Neural cell (in vitro differentiated cells): ENCODE results near the gene C14orf132. TPM values are rescaled to one million over a fixed set of nuclear protein-coding genes. Genes with fewer than 3 reads are reported as not detected.
A peak's percentile ranks its signal among the peaks of the same experiment; 100 is the strongest.

ENCODE experiments used
- H2AFZ ChIP-seq: fragments of 200-600, 300-800 bp; sonication (generic), shearing (Covaris generic); 2 replicates; pipeline ENCODE4 v1.6.0; 2014; ENCODE audit warnings: low read depth, mild to moderate bottlenecking, antibody characterized with exemption, low read length, moderate library complexity
- H3F3A ChIP-seq: fragments of 200-600 bp; shearing (Covaris generic); 2 replicates; pipeline ENCODE4 v1.6.1; 2016; ENCODE audit warnings: mild to moderate bottlenecking, moderate library complexity, mixed read lengths, antibody characterized with exemption, low read length; ENCODE audit not compliant: insufficient read depth, poor library complexity, severe bottlenecking
- H3K27ac ChIP-seq: fragments of 200-600, 300-800 bp; sonication (generic), shearing (Covaris generic); 2 replicates; pipeline ENCODE4 v1.5.1; 2014; ENCODE audit warnings: mild to moderate bottlenecking, low read length, moderate library complexity
- H3K27me3 ChIP-seq: fragments of 300-800, 200-600 bp; sonication (generic), shearing (Covaris generic); 2 replicates; pipeline ENCODE4 v1.6.0; 2014; ENCODE audit warnings: mild to moderate bottlenecking, low read depth, low read length, moderate library complexity; ENCODE audit not compliant: insufficient read depth
- H3K36me3 ChIP-seq: fragments of 300-800, 200-600 bp; sonication (generic), shearing (Covaris generic); 2 replicates; pipeline ENCODE4 v1.5.1; 2014; ENCODE audit warnings: mild to moderate bottlenecking, antibody characterized with exemption, low read length, moderate library complexity; ENCODE audit not compliant: insufficient read depth
- H3K4me2 ChIP-seq: fragments of 300-800, 200-600 bp; sonication (generic), shearing (Covaris generic); 2 replicates; pipeline ENCODE4 v1.6.0; 2014; ENCODE audit warnings: mild to moderate bottlenecking, low read length
- H3K4me3 ChIP-seq: fragments of 300-800, 200-600 bp; sonication (generic), shearing (Covaris generic); 2 replicates; pipeline ENCODE4 v1.5.1; 2014; ENCODE audit warnings: mild to moderate bottlenecking, low read length, moderate library complexity
- H3K79me2 ChIP-seq: fragments of 200-600 bp; shearing (Covaris generic); replicated peaks from 2 replicates; pipeline ENCODE4 v1.6.0; 2014; ENCODE audit warnings: mild to moderate bottlenecking, low read length, moderate library complexity; ENCODE audit not compliant: insufficient read depth
- H3K9ac ChIP-seq: fragments of 300-800, 200-600 bp; sonication (generic), shearing (Covaris generic); 2 replicates; pipeline ENCODE4 v1.6.1; 2016; ENCODE audit warnings: mild to moderate bottlenecking, low read length, mixed read lengths
- H3K9me2 ChIP-seq: fragments of 200-600 bp; shearing (Covaris generic); 2 replicates; pipeline ENCODE4 v1.6.1; 2016; ENCODE audit warnings: mild to moderate bottlenecking, low read length, mixed read lengths; ENCODE audit not compliant: insufficient read depth
- H3K9me3 ChIP-seq: fragments of 200-600, 300-800 bp; sonication (generic), shearing (Covaris generic); 2 replicates; pipeline ENCODE4 v1.6.1; 2016; ENCODE audit warnings: mild to moderate bottlenecking, mixed run types, low read length, moderate library complexity, mixed read lengths
- H4K20me1 ChIP-seq: fragments of 200-600 bp; shearing (Covaris generic); 2 replicates; pipeline ENCODE4 v1.6.1; 2016; ENCODE audit warnings: mild to moderate bottlenecking, mixed run types; ENCODE audit not compliant: insufficient read depth
- EP300 ChIP-seq: fragments of 450-650 bp; conservative IDR thresholded peaks from 2 replicates; pipeline ENCODE4 v1.6.1; 2014; ENCODE audit warnings: antibody characterized with exemption, mild to moderate bottlenecking, moderate library complexity; ENCODE audit not compliant: poor library complexity, severe bottlenecking
- EZH2 ChIP-seq: fragments of 200-600, 300-800 bp; shearing (Covaris generic), sonication (generic); IDR thresholded peaks from 2 replicates; pipeline ENCODE4 v1.6.1; 2014; ENCODE audit warnings: antibody characterized with exemption, low read length, borderline replicate concordance, mild to moderate bottlenecking; ENCODE audit not compliant: insufficient read depth, poor library complexity, severe bottlenecking
- MXI1 ChIP-seq: fragments of 450-650 bp; conservative IDR thresholded peaks from 2 replicates; pipeline ENCODE4 v1.6.1; 2014; ENCODE audit warnings: antibody characterized with exemption, mild to moderate bottlenecking; ENCODE audit not compliant: poor library complexity, severe bottlenecking
- POLR2AphosphoS5 ChIP-seq: IDR thresholded peaks from 2 replicates; pipeline ENCODE4 v1.6.1; 2012
- RAD21 ChIP-seq: fragments of 450-650 bp; conservative IDR thresholded peaks from 2 replicates; pipeline ENCODE4 v1.6.1; 2014; ENCODE audit warnings: antibody characterized with exemption, mild to moderate bottlenecking, moderate library complexity
- SMC3 ChIP-seq: fragments of 450-650 bp; conservative IDR thresholded peaks from 2 replicates; pipeline ENCODE4 v1.6.1; 2014; ENCODE audit warnings: antibody characterized with exemption, mild to moderate bottlenecking, moderate library complexity; ENCODE audit not compliant: poor library complexity
- TAF1 ChIP-seq: IDR thresholded peaks from 2 replicates; pipeline ENCODE4 v1.6.1; 2012; ENCODE audit warnings: low read depth
- polyA minus RNA-seq: library from RNA; depleted of rRNA, polyadenylated mRNA; stranded (reverse); fragments of >200 nt; gene quantifications from 2 replicates; pipeline ENCODE4 v1.2.3, GENCODE V29; 2014
- polyA plus RNA-seq: library from polyadenylated mRNA; depleted of rRNA; stranded (reverse); fragments of >200 nt; gene quantifications from 2 replicates; pipeline ENCODE4 v1.2.3, GENCODE V29; 2014
- TF ChIP-seq, protein P1 (sequence below): IDR thresholded peaks from 2 replicates; pipeline ENCODE4 v1.6.1; 2012; ENCODE audit warnings: borderline replicate concordance
- TF ChIP-seq, protein P2 (sequence below): fragments of 450-650 bp; IDR thresholded peaks from 2 replicates; pipeline ENCODE4 v1.5.1; 2014; ENCODE audit warnings: antibody characterized with exemption, mild to moderate bottlenecking, moderate library complexity; ENCODE audit not compliant: poor library complexity, severe bottlenecking

Gene C14orf132
- polyA plus RNA-seq = 50.1 and 62.0 TPM in 2 replicates
- 114 and 120 TPM in 2 replicates for polyA minus RNA-seq

DNA sequence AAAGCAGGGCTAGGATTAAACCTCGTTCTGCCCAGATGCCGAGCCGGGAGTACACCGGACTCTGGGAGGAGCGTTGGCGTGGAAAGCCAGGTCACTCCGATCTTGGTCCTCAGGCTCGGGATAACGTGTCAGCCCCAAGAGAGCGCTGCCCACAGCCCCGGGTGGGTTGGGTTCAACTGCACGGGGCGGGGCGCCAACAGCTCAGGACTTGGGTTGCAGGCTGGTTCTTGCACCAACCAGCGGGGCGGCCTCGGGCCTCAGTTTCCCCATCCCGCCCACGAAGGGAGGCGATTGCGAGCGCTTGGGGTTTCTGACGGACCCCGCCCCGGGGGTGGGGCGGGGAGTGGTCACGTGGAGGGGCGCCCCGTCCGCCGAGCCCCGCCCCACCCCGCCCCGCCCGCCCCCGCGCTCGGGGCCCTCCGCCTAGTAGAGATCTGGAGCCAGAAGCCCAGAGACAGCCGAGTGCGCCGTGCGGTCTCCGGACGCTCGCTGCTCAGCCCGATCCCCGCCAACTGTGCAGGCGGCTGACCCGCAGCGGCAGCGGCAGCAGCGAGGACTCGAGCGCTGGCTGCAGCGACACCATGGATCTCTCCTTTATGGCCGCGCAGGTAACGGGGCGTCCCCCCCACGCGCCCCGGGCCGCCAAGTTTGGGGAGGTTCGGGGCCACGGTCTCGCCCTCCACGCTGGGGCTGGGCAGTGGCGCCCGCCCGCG is at the start of gene C14orf132:
TSS of gene C14orf132 (plus strand) at position 443 of the 713 bp plus-strand sequence. CDS start at position 582, 139 bp downstream.
- Histone ChIP-seq H3K27ac (peak within 1 kb of the TSS; percentile 82), H3K9me2 (no peaks in the 10 kb centered on the region), H3K36me3 (no peaks in the 10 kb centered on the region), H3K79me2 (peaks cover 45% of the 10 kb centered on the region), H3K9ac (peak within 1 kb of the TSS; percentile 89), H3K4me2 (peak within 1 kb of the TSS; percentile 94), H4K20me1 (no peaks in the 10 kb centered on the region), H2AFZ (peak within 1 kb of the TSS; percentile 78), H3F3A (no peaks in the 10 kb centered on the region), H3K27me3 (peaks cover 11% of the 10 kb centered on the region), H3K4me3 (peak within 1 kb of the TSS; percentile 90), H3K9me3 (no peaks in the 10 kb centered on the region)
- TF ChIP-seq, protein P1, sequence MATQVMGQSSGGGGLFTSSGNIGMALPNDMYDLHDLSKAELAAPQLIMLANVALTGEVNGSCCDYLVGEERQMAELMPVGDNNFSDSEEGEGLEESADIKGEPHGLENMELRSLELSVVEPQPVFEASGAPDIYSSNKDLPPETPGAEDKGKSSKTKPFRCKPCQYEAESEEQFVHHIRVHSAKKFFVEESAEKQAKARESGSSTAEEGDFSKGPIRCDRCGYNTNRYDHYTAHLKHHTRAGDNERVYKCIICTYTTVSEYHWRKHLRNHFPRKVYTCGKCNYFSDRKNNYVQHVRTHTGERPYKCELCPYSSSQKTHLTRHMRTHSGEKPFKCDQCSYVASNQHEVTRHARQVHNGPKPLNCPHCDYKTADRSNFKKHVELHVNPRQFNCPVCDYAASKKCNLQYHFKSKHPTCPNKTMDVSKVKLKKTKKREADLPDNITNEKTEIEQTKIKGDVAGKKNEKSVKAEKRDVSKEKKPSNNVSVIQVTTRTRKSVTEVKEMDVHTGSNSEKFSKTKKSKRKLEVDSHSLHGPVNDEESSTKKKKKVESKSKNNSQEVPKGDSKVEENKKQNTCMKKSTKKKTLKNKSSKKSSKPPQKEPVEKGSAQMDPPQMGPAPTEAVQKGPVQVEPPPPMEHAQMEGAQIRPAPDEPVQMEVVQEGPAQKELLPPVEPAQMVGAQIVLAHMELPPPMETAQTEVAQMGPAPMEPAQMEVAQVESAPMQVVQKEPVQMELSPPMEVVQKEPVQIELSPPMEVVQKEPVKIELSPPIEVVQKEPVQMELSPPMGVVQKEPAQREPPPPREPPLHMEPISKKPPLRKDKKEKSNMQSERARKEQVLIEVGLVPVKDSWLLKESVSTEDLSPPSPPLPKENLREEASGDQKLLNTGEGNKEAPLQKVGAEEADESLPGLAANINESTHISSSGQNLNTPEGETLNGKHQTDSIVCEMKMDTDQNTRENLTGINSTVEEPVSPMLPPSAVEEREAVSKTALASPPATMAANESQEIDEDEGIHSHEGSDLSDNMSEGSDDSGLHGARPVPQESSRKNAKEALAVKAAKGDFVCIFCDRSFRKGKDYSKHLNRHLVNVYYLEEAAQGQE = peak; percentile 25
- TF ChIP-seq, protein P2, sequence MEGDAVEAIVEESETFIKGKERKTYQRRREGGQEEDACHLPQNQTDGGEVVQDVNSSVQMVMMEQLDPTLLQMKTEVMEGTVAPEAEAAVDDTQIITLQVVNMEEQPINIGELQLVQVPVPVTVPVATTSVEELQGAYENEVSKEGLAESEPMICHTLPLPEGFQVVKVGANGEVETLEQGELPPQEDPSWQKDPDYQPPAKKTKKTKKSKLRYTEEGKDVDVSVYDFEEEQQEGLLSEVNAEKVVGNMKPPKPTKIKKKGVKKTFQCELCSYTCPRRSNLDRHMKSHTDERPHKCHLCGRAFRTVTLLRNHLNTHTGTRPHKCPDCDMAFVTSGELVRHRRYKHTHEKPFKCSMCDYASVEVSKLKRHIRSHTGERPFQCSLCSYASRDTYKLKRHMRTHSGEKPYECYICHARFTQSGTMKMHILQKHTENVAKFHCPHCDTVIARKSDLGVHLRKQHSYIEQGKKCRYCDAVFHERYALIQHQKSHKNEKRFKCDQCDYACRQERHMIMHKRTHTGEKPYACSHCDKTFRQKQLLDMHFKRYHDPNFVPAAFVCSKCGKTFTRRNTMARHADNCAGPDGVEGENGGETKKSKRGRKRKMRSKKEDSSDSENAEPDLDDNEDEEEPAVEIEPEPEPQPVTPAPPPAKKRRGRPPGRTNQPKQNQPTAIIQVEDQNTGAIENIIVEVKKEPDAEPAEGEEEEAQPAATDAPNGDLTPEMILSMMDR = no peak
- peak; percentile 78 for TF ChIP-seq POLR2AphosphoS5

DNA sequence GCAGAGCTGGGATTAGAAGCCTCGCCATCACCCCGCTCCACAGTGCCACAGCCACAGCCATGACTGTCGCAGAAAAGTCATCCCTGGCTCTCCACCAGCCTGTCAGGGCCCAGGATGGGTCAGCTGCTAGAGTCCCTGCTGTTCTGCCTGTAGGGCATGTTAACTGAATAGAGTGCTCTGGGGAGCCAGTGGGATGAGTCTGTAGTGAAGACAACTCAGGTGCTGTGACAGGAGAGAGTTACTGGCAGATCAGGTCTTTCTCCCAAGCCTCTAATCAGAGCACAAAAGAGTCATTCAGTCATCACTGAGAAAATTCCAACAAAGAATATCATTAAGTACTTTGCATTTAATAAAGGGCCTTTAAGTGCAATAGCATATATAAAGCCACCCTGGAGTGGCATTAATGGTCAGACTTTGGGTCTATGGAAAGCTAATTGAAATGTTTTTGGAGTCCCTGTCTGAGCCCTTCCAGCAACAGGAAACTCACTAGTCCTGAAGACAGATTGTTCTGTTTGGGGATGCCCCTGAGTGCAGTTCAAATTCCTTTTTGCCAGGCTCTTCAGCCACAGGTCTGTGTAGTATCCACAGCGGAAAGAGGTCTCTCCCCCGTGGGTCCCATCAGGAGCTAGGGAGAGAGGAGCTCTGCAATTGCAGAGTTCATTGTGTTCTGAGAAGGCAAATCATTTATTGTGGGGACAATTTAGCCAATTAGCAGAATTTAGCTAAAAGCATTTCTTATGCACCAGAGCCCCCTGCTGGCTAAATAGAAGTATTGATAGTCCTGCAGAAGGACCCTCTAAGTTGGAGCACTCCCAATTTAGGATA is 45.2 kb upstream of the C14orf132 start:
- Histone ChIP-seq H3K27ac (peak overlapping the region; percentile 5), H3K4me2 (no peak overlapping the region), H3K27me3 (no peaks in the 10 kb centered on the region), H3K36me3 (no peaks in the 10 kb centered on the region), H3K79me2 (no peaks in the 10 kb centered on the region), H3K9me2 (no peaks in the 10 kb centered on the region), H4K20me1 (no peaks in the 10 kb centered on the region), H3K4me3 (no peak overlapping the region), H3K9me3 (no peaks in the 10 kb centered on the region), H2AFZ (no peak overlapping the region), H3K9ac (no peak overlapping the region), H3F3A (peaks cover 5% of the 10 kb centered on the region)
- TF ChIP-seq EZH2 (no peak), TAF1 (no peak), SMC3 (peak; percentile 100), RAD21 (peak; percentile 99), POLR2AphosphoS5 (no peak), MXI1 (no peak), EP300 (no peak)
- TF ChIP-seq, protein P1 = no peak
- TF ChIP-seq, protein P2 = peak; percentile 98
